ENCODE data around the gene DPF3. TPM values are rescaled to one million over a fixed set of nuclear protein-coding genes. Genes with fewer than 3 reads are reported as not detected.

The DPF3 gene
- total and polyA plus RNA-seq, 7 donors: 2.3 to 25.3 (median 19.4) TPM

DNA sequence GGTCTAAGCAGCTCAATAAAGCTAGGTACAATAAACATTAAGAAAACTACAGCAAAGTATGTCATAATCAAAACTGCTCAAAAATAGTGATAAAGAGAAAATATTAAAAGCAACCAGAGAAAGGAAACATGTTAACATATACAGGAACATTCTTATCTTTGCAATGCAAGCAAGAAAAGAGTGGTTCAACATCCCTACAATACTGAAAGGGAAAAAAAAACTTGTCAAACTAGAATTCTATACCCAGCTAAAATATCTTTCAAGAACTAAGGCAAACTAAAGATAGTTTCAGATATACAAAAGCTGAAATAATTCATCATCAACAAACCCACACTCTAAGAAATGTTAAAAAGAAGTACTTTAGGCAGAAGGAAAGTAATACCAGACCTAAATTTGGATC lies 134.2 kb downstream of the DPF3 start:
- DNase-seq: no peak

DNA sequence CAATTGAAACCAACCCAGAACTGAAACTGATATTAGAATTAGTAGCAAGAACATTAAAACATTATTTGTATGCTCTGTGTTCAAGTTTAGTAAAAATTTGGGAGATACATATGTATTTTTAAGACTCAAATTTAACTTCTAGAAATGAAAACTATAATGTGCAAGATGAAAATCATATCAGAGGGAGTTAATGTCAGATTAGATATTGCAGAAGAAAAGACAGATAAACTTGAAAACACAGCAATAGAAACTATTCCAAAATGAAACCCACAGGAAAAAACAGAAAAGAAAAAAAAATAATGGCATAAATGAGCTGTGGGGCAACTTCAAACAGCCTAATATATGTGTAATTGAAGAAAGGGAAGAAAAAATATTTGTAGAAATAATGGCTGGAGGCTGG lies 134.9 kb downstream of the DPF3 start:
- Histone ChIP-seq H3K4me1 (no peaks in the 10 kb centered on the region), H3K27ac (no peak overlapping the region), H3K4me3 (no peak overlapping the region), H3K36me3 (ENCODE audit: insufficient read depth in 1 of 2, low read depth in 1 of 2) (peaks cover 0 to 2% of the 10 kb centered on the region in 2 donors), H3K9me3 (peaks cover 38% of the 10 kb centered on the region), H3K27me3 (ENCODE audit: insufficient read depth in 3 of 3, low read length in 2 of 3) (no peaks in the 10 kb centered on the region)
- intact Hi-C loops (cut with DNase I): no loop called here
- DNase-seq (no peak), ATAC-seq (no peak)
- TF ChIP-seq, protein P1, sequence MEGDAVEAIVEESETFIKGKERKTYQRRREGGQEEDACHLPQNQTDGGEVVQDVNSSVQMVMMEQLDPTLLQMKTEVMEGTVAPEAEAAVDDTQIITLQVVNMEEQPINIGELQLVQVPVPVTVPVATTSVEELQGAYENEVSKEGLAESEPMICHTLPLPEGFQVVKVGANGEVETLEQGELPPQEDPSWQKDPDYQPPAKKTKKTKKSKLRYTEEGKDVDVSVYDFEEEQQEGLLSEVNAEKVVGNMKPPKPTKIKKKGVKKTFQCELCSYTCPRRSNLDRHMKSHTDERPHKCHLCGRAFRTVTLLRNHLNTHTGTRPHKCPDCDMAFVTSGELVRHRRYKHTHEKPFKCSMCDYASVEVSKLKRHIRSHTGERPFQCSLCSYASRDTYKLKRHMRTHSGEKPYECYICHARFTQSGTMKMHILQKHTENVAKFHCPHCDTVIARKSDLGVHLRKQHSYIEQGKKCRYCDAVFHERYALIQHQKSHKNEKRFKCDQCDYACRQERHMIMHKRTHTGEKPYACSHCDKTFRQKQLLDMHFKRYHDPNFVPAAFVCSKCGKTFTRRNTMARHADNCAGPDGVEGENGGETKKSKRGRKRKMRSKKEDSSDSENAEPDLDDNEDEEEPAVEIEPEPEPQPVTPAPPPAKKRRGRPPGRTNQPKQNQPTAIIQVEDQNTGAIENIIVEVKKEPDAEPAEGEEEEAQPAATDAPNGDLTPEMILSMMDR (IDR thresholded peaks at IDR 0.05): no peak

More for the DNA sequence above, 134.2 kb downstream of the DPF3 start:
- H3K9me3 ChIP-seq: peaks cover 38% of the 10 kb centered on the region
- TF ChIP-seq, protein P1 (IDR thresholded peaks at IDR 0.05): no peak
- H3K27me3 ChIP-seq (ENCODE audit: insufficient read depth in 3 of 3, low read length in 2 of 3): no peaks in the 10 kb centered on the region
- peaks cover 0 to 2% of the 10 kb centered on the region in 2 donors for H3K36me3 ChIP-seq (ENCODE audit: insufficient read depth in 1 of 2, low read depth in 1 of 2)
- H3K4me1 ChIP-seq: no peaks in the 10 kb centered on the region
- no peak overlapping the region for H3K4me3 ChIP-seq
- no peak overlapping the region for H3K27ac ChIP-seq
- no peak for ATAC-seq
- intact Hi-C loops (cut with DNase I): no loop called here

DNA sequence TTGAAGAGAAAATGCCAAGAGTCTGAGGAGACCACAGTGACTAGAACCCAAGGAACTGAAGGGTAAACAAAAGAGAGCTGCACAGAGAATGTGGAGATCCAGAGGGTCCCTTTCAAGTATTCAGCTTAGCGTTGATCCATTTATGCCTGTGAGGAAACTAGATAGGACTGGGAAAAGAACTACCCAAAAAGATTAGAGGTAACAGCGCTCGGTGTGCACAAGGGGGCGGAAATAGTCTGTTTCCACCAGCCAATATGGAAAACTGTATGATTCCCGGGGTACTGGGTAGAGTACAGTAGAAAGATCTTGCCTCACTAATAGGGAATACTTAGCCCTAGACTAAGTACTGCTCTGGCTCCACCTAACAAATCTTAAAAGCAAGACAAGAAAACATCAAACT lies 135.5 kb downstream of the DPF3 start:
- Histone ChIP-seq H3K4me1 (no peaks in the 10 kb centered on the region), H3K27ac (no peak overlapping the region), H3K36me3 (ENCODE audit: insufficient read depth in 1 of 2, low read depth in 1 of 2) (no peaks in the 10 kb centered on the region), H3K9me3 (peaks cover 38% of the 10 kb centered on the region), H3K4me3 (no peak overlapping the region), H3K27me3 (ENCODE audit: insufficient read depth in 3 of 3, low read length in 2 of 3) (no peaks in the 10 kb centered on the region)
- no peak for ATAC-seq
- intact Hi-C loops (cut with DNase I): no loop called here
- TF ChIP-seq, protein P1 (IDR thresholded peaks at IDR 0.05): no peak
- WGBS, 3 donors: 88 to 89% (median 88%) methylated on average over 5 of the region's 5 CpGs
- no peak for DNase-seq

DNA sequence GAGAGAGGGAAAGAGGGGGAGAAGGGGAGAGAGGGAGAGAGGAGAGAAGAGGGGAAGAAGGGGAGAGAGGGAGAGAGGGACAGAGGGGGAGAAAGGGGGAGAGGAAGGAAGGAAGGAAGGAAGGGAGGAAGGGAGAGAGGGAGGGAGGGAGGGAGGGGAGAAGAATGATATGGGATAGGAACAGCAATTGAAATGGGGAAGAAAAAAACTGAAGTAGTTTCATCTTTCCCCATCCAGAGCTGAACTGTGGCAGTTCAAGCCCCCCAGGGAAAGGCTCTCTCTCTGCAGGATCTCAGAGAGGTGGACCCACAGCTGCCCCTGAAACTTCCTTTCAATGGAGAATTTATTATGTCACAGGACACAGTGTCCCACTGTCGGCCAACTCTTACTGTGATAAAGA lies 136.9 kb downstream of the DPF3 start:
- WGBS, 3 donors: 57 to 81% (median 65%) methylated on average over 1 of the region's 1 CpG
- Histone ChIP-seq H3K27ac (no peak overlapping the region), H3K27me3 (ENCODE audit: insufficient read depth in 3 of 3, low read length in 2 of 3) (no peaks in the 10 kb centered on the region), H3K4me3 (no peak overlapping the region), H3K4me1 (peaks cover 3% of the 10 kb centered on the region), H3K9me3 (peaks cover 35% of the 10 kb centered on the region), H3K36me3 (ENCODE audit: insufficient read depth in 1 of 2, low read depth in 1 of 2) (peaks cover 0 to 4% of the 10 kb centered on the region in 2 donors)
- DNase-seq (no peak), ATAC-seq (no peak)
- TF ChIP-seq, protein P1 (IDR thresholded peaks at IDR 0.05): no peak
- intact Hi-C loops (cut with DNase I): no loop called here

DNA sequence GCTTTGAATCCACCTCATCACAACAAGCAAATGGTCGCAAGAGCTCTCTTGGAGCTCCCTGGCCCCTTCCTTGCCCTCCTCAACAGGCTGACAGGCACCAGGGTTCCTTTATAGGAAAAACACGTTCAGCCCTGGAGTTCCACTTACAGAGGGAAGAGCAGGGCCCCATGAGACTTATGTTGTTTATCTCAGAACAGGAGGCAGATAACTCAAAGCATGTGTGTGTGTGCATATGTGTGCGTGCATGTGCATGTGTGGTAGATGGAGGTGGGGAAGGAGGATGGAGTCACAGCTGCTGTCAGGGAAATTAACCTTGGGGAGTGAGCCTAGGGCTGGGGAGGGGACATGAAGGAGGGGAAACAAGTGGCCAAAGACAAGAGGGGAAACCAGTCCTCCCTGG lies 138.1 kb downstream of the DPF3 start:
- ATAC-seq (no peak), DNase-seq (no peak)
- Histone ChIP-seq H3K27me3 (ENCODE audit: insufficient read depth in 3 of 3, low read length in 2 of 3) (no peaks in the 10 kb centered on the region), H3K4me3 (no peak overlapping the region), H3K9me3 (peaks cover 26% of the 10 kb centered on the region), H3K27ac (no peak overlapping the region), H3K4me1 (peaks cover 10% of the 10 kb centered on the region), H3K36me3 (ENCODE audit: insufficient read depth in 1 of 2, low read depth in 1 of 2) (peaks cover 0 to 4% of the 10 kb centered on the region in 2 donors)
- intact Hi-C loops (cut with DNase I): no loop called here
- 58 to 68% (median 63%) methylated on average over 3 of the region's 3 CpGs for WGBS, 3 donors
- TF ChIP-seq, protein P1 (IDR thresholded peaks at IDR 0.05): no peak
